Fibroblast of villous mesenchyme (primary cell): ENCODE measurements around the gene PPM1B. TPM values are rescaled to one million over a fixed set of nuclear protein-coding genes. Genes with fewer than 3 reads are reported as not detected.
"Not testable (repeated sequence)": the region's sequence is repeated elsewhere in the genome, so short reads cannot be mapped to it uniquely, and the experiment has no call there.

Experiments used
- DNase-seq: peaks from one replicate; pipeline ENCODE4 v3.0.0-alpha.2; 2010; ENCODE audit warnings: low read depth
- H3K4me3 ChIP-seq: 2 replicates; pipeline ENCODE4 v1.5.1; 2011; ENCODE audit warnings: low read depth, mild to moderate bottlenecking, low read length
- CTCF ChIP-seq: IDR thresholded peaks from 2 replicates; pipeline ENCODE4 v1.5.1; 2012; ENCODE audit warnings: low read depth, mild to moderate bottlenecking, low read length; ENCODE audit not compliant: insufficient read depth
- total RNA-seq: library from RNA; depleted of rRNA; stranded (reverse); fragments of >200 nt; gene quantifications from 2 replicates; pipeline ENCODE4 v1.2.3, GENCODE V29; 2012

Gene PPM1B
- total RNA-seq, 1 donor: 25.9 TPM

- no peak for DNase-seq
- no peak for TF ChIP-seq CTCF
- H3K4me3 ChIP-seq: no peak overlapping the region
Measured at GRCh38 chr2:44203542-44203941, 34.9 kb downstream of the PPM1B start.

GRCh38 chr2:44205169-44205568 is 36.5 kb downstream of the PPM1B start:
- no peak overlapping the region for H3K4me3 ChIP-seq
- no peak for TF ChIP-seq CTCF
- no peak for DNase-seq

DNA sequence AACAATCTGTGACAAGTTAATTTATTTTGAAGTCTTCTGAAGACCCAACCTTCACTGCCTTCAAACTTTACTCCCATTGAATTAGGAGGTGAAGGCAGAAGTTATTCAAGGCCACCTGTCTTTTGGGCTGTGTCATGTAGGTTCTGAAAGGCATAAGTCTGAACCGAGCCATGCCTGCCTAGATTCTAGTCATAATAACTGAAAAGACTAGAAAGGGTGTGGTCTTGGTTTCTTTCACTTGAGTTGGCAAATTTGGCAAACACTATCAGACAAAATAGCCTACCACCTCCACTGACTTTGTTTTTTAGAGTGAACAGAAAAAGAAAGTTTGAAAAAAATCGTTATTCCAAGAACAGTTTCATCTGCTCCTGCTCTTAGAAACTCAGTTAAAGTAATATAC is 38.4 kb downstream of the PPM1B start:
- no peak overlapping the region for H3K4me3 ChIP-seq
- DNase-seq: no peak
- no peak for TF ChIP-seq CTCF

DNA sequence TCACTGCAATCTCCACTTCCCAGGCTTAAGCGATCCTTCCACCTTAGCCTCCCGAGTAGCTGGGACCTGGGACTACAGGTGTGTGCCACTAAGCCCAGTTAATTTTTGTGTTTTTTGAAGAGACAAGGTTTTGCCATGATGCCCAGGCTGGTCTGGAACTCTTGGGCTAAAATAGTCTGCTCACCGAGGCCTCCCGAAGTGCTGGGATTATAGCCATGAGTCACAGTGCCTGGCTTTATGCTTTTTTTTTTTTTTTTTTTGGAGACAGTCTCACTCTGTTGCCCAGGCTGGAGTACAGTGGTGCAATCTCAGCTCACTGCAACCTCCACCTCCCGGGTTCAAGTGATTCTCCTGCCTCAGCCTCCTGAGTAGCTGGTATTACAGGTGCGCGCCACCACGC is 39.0 kb downstream of the PPM1B start:
- H3K4me3 ChIP-seq, DNase-seq: not testable (repeated sequence)

DNA sequence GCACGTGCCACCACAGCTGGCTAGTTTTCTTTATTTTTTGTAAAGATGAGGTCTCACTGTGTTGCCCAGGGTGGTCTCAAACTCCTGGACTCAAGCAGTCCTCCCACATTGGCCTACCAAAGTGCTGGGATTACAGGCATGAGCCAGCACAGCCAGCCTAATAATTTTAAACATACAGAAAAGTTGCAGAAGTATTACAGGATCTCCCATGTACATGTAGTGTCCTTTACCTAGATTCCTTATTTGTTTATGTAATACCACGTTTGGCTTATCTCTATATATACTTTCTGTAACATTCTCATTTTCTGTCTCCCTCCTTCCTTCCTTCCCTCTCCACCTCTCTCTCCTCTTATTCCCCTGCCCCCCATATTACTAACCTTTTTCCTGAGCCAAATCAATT is 41.7 kb downstream of the PPM1B start:
- H3K4me3 ChIP-seq: no peak overlapping the region
- DNase-seq: no peak
- no peak for TF ChIP-seq CTCF

- DNase-seq: no peak
- no peak for TF ChIP-seq CTCF
- no peak overlapping the region for H3K4me3 ChIP-seq
Measured at GRCh38 chr2:44211183-44211582, 42.5 kb downstream of the PPM1B start.

GRCh38 chr2:44212302-44212701 is 43.6 kb downstream of the PPM1B start:
- H3K4me3 ChIP-seq: no peak overlapping the region
- TF ChIP-seq CTCF: no peak
- no peak for DNase-seq
